HCT116 (cell line): ENCODE results near the gene DCAF4.
A peak's percentile ranks its signal among the peaks of the same experiment; 100 is the strongest.

Source experiments
- ATF3 ChIP-seq: IDR thresholded peaks from 2 replicates; pipeline ENCODE4 v1.6.1; 2012
- CEBPB ChIP-seq: IDR thresholded peaks from 2 replicates; pipeline ENCODE4 v1.6.1; 2012; ENCODE audit warnings: low read depth
- CTCF ChIP-seq, 3 experiments: fragments of 200-600 bp in 1 of 3; sonication (generic) in 1 of 3; IDR thresholded peaks in 2 of 3; conservative IDR thresholded peaks in 1 of 3; 2 replicates each; pipeline ENCODE4 v1.5.1; 2012 to 2017; ENCODE audit warnings: low read depth in 2 of 3, low read length in 2 of 3, antibody characterized with exemption in 1 of 3, borderline replicate concordance in 1 of 3, control low read depth in 1 of 3, mild to moderate bottlenecking in 1 of 3, mixed read lengths in 1 of 3, mixed run types in 1 of 3, moderate library complexity in 1 of 3; ENCODE audit not compliant: insufficient read depth in 1 of 3
- EGR1 ChIP-seq: IDR thresholded peaks from 2 replicates; pipeline ENCODE4 v1.6.1; 2012; ENCODE audit warnings: low read depth
- EZH2phosphoT487 ChIP-seq: fragments of 200-600 bp; IDR thresholded peaks from 2 replicates; pipeline ENCODE4 v1.6.1; 2018; ENCODE audit warnings: antibody characterized with exemption, borderline replicate concordance
- JUND ChIP-seq: IDR thresholded peaks from 2 replicates; pipeline ENCODE4 v1.6.1; 2012
- POLR2A ChIP-seq: IDR thresholded peaks from 2 replicates; pipeline ENCODE4 v1.7.0; 2011; ENCODE audit warnings: borderline replicate concordance; ENCODE audit not compliant: insufficient read depth, insufficient read length; ENCODE audit errors: extremely low read depth
- POLR2AphosphoS5 ChIP-seq: IDR thresholded peaks from 2 replicates; pipeline ENCODE4 v1.6.1; 2011; ENCODE audit warnings: mild to moderate bottlenecking, low read depth, low read length, moderate library complexity
- SRF ChIP-seq: IDR thresholded peaks from 2 replicates; pipeline ENCODE4 v1.6.1; 2012; ENCODE audit warnings: low read depth
- TCF7L2 ChIP-seq: IDR thresholded peaks from 2 replicates; pipeline ENCODE4 v1.7.0; 2011; ENCODE audit warnings: borderline replicate concordance, inconsistent platforms; ENCODE audit not compliant: insufficient read depth, insufficient read length; ENCODE audit errors: extremely low read depth
- YY1 ChIP-seq: IDR thresholded peaks from 2 replicates; pipeline ENCODE4 v1.6.1; 2011; ENCODE audit warnings: low read length, low read depth, moderate library complexity, mild to moderate bottlenecking; ENCODE audit not compliant: insufficient replicate concordance; ENCODE audit errors: extremely low read depth

- peak; percentile 59 to 89 (median 84); a peak in 5 of 6 replicates for TF ChIP-seq CTCF (IDR thresholded peaks at IDR 0.05 in 2 of 3, conservative IDR thresholded peaks at IDR 0.05 in 1 of 3; ENCODE audit: borderline replicate concordance in 1 of 3, insufficient read depth in 1 of 3, low read depth in 2 of 3, low read length in 2 of 3)
- TF ChIP-seq POLR2A = no peak
- TF ChIP-seq EZH2phosphoT487 = no peak
- TF ChIP-seq ATF3 = no peak
- TF ChIP-seq TCF7L2 = no peak
- no peak for TF ChIP-seq SRF
- TF ChIP-seq POLR2AphosphoS5 = no peak
- TF ChIP-seq YY1 = no peak
- no peak for TF ChIP-seq EGR1
- TF ChIP-seq JUND = no peak
- TF ChIP-seq CEBPB = no peak
These were observed 22.3 kb downstream of the DCAF4 start for GRCh38 chr14:72948481-72949138.
